ENCODE measurements around the gene MIER2. TPM values are rescaled to one million over a fixed set of nuclear protein-coding genes. Genes with fewer than 3 reads are reported as not detected.

The MIER2 gene
- total and polyA plus RNA-seq, 10 of the 15 experiments (the other 5 are each of a cell fraction or from before 2014, with no cell fraction given) = 0.48 to 23.6 (median 12.1) TPM

DNA sequence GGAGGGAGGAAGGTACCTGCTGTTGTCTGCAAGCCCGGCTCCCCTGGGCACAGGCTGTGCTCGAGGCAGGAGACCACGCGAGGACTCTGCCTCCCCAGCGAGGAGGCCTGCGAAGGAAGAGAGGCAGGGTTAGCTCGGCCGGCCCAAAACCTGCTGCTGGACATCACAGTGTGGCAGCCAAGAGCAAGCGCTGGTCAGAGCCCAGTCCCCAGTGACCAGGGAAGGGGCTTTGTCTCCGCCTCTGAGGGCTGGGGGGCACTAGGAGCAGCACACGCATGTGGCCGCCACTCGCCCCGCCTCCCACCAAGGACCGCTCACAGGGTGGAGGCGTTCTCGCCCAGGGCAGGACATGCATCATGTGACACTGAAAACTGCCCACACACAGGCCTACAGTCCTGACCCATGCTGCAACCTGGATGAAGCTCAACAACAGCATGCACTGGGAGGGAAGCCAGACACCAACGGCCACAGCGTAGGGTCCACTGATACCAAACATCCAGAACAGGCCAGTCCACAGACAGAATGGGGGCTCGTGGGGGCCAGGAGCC, 8.5 kb downstream of the MIER2 start:
- H4K20me1 ChIP-seq (ENCODE audit: control insufficient read depth, insufficient read depth) = no peaks in the 10 kb centered on the region
- ChIA-PET POLR2A (no interaction called here), RAD21 (ENCODE audit: unreplicated experiment) (no interaction called here), SMC1A (ENCODE audit: uncharacterized antibody, unreplicated experiment) (no interaction called here), CTCF (no interaction called here)
- H3K36me3 ChIP-seq (ENCODE audit: control insufficient read depth in 2 of 2, insufficient read depth in 2 of 2, low read length in 1 of 2) = peaks cover 7 to 11% of the 10 kb centered on the region in 2 experiments; a peak in 3 of 4 replicates
- intact Hi-C loops (cut with micrococcal nuclease; ENCODE audit: unreplicated experiment) (no loop called here), in situ Hi-C loops (cut with MboI) (no loop called here)
- no peak overlapping the region for H3K27ac ChIP-seq (ENCODE audit: control insufficient read depth, insufficient read depth)
- no peak overlapping the region for H2AFZ ChIP-seq (ENCODE audit: control insufficient read depth, low read depth, low read length)
- BruUV-seq (replicated peaks) = no TSS peak
- no peaks in the 10 kb centered on the region for H3K27me3 ChIP-seq (replicated peaks in 1 of 2; ENCODE audit: control insufficient read depth in 2 of 2, insufficient read depth in 2 of 2, low read length in 1 of 2)
- DNase-seq (ENCODE audit: low read depth, low spot score) = no peak
- no peak overlapping the region for H3K9ac ChIP-seq (ENCODE audit: control insufficient read depth, insufficient read depth, low read length)
- H3K4me2 ChIP-seq (ENCODE audit: control insufficient read depth, insufficient read depth) = no peak overlapping the region
- no peaks in the 10 kb centered on the region; the same call in 2 of the 3 replicates for H3K9me3 ChIP-seq (replicated peaks; ENCODE audit: control insufficient read depth, insufficient read depth, low read length)
- no peak for FAIRE-seq
- no peak overlapping the region for H3K4me3 ChIP-seq
- no peaks in the 10 kb centered on the region for H3K4me1 ChIP-seq (ENCODE audit: control insufficient read depth, insufficient read depth, low read length)
- ATAC-seq = no peak
- WGBS (ENCODE audit: insufficient coverage, insufficient replicate concordance, low lambda C conversion rate, missing lambda C conversion rate) = 76% methylated on average over 19 of the region's 20 CpGs
- TF ChIP-seq STAT3 (IDR thresholded peaks at IDR 0.05; ENCODE audit: low read depth, low read length) = no peak
- no peak for TF ChIP-seq HDGF (IDR thresholded peaks at IDR 0.05)
- TF ChIP-seq NFYB (IDR thresholded peaks at IDR 0.05; ENCODE audit: insufficient read depth, low read depth, low read length) = no peak
- TF ChIP-seq, protein P1, sequence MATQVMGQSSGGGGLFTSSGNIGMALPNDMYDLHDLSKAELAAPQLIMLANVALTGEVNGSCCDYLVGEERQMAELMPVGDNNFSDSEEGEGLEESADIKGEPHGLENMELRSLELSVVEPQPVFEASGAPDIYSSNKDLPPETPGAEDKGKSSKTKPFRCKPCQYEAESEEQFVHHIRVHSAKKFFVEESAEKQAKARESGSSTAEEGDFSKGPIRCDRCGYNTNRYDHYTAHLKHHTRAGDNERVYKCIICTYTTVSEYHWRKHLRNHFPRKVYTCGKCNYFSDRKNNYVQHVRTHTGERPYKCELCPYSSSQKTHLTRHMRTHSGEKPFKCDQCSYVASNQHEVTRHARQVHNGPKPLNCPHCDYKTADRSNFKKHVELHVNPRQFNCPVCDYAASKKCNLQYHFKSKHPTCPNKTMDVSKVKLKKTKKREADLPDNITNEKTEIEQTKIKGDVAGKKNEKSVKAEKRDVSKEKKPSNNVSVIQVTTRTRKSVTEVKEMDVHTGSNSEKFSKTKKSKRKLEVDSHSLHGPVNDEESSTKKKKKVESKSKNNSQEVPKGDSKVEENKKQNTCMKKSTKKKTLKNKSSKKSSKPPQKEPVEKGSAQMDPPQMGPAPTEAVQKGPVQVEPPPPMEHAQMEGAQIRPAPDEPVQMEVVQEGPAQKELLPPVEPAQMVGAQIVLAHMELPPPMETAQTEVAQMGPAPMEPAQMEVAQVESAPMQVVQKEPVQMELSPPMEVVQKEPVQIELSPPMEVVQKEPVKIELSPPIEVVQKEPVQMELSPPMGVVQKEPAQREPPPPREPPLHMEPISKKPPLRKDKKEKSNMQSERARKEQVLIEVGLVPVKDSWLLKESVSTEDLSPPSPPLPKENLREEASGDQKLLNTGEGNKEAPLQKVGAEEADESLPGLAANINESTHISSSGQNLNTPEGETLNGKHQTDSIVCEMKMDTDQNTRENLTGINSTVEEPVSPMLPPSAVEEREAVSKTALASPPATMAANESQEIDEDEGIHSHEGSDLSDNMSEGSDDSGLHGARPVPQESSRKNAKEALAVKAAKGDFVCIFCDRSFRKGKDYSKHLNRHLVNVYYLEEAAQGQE (IDR thresholded peaks at IDR 0.05; ENCODE audit: low read depth, low read length) = no peak
- no peak for TF ChIP-seq YBX1 (IDR thresholded peaks at IDR 0.05)
- H3K79me2 ChIP-seq (ENCODE audit: control insufficient read depth, insufficient read depth, low read length) = peaks cover 11% of the 10 kb centered on the region

All from GM12878 (cell line).